Suppressor macrophage treated with lipopolysaccharide for 1 hour (primary cell): Measurements from ENCODE around the gene CAV1.

Experiments
- DNase-seq, 3 donors: peaks; one replicate each; pipeline ENCODE4 v3.0.0-alpha.2; 2020 to 2022

Gene CAV1

GRCh38 chr7:116532102-116532688 is 7.4 kb downstream of the CAV1 start:
- DNase-seq = no peak

GRCh38 chr7:116534790-116535189 is 10.0 kb downstream of the CAV1 start:
- DNase-seq = no peak

GRCh38 chr7:116535416-116535815 is 10.6 kb downstream of the CAV1 start:
- no peak for DNase-seq

- DNase-seq = no peak
Observed at GRCh38 chr7:116538138-116538537, 13.3 kb downstream of the CAV1 start.

- DNase-seq = no peak
Observed at GRCh38 chr7:116539879-116540278, 15.0 kb downstream of the CAV1 start.

GRCh38 chr7:116540743-116541142 is 15.9 kb downstream of the CAV1 start:
- DNase-seq = no peak

- no peak for DNase-seq
Observed at GRCh38 chr7:116541951-116542350, 17.1 kb downstream of the CAV1 start.

- DNase-seq = no peak
Observed at GRCh38 chr7:116542618-116543017, 17.8 kb downstream of the CAV1 start.

- no peak for DNase-seq
Observed at GRCh38 chr7:116543664-116544063, 18.8 kb downstream of the CAV1 start.

GRCh38 chr7:116544487-116544886 is 19.7 kb downstream of the CAV1 start:
- DNase-seq = no peak

- no peak for DNase-seq
Observed at GRCh38 chr7:116545411-116545993, 20.7 kb downstream of the CAV1 start.

- no peak for DNase-seq
Observed at GRCh38 chr7:116546054-116546453, 21.2 kb downstream of the CAV1 start.

GRCh38 chr7:116546916-116547315 is 22.1 kb downstream of the CAV1 start:
- no peak for DNase-seq

- no peak for DNase-seq
Observed at GRCh38 chr7:116547347-116547746, 22.5 kb downstream of the CAV1 start.

- no peak for DNase-seq
Observed at GRCh38 chr7:116548506-116548905, 23.7 kb downstream of the CAV1 start.

- no peak for DNase-seq
Observed at GRCh38 chr7:116549370-116549769, 24.5 kb downstream of the CAV1 start.

GRCh38 chr7:116551692-116552091 is 26.9 kb downstream of the CAV1 start:
- DNase-seq = peak in 1 of 3 donors; percentile 6

GRCh38 chr7:116552602-116553001 is 27.8 kb downstream of the CAV1 start:
- DNase-seq = peak in 1 of 3 donors; percentile 3

GRCh38 chr7:116553168-116553964 is 28.5 kb downstream of the CAV1 start:
- DNase-seq = no peak

GRCh38 chr7:116554436-116554835 is 29.6 kb downstream of the CAV1 start:
- no peak for DNase-seq

- no peak for DNase-seq
Observed at GRCh38 chr7:116554911-116555310, 30.1 kb downstream of the CAV1 start.

- DNase-seq = no peak
Observed at GRCh38 chr7:116557066-116557585, 32.3 kb downstream of the CAV1 start.

- DNase-seq = no peak
Observed at GRCh38 chr7:116557901-116558300, 33.1 kb downstream of the CAV1 start.
